Lower leg skin (tissue), 4 donors: ENCODE results near the gene KCNJ16. TPM values are rescaled to one million over a fixed set of nuclear protein-coding genes. Genes with fewer than 3 reads are reported as not detected.

Experiments
- DNase-seq, 2 donors: peaks; one replicate each; pipeline ENCODE4 v3.0.0-alpha.2; 2019; ENCODE audit warnings: low spot score in 2 of 2
- H3K4me3 ChIP-seq: fragments of 200-600 bp; sonication (generic); 2 replicates; pipeline ENCODE4 v1.5.1; 2017; ENCODE audit warnings: mild to moderate bottlenecking, low read depth; ENCODE audit not compliant: poor library complexity, severe bottlenecking
- POLR2A ChIP-seq, 2 donors: fragments of 450-650 bp; IDR thresholded peaks; one replicate each; pipeline ENCODE4 v1.6.1; 2016 to 2017; ENCODE audit warnings: antibody characterized with exemption in 2 of 2, mild to moderate bottlenecking in 1 of 2, moderate library complexity in 1 of 2
- WGBS, 2 donors: methylation state at CpG; one replicate each; pipeline ENCODE4 v1.1.5; 2018; 5-methylcytosine and 5-hydroxymethylcytosine counted together
- intact Hi-C: fragments of 100-400 bp; cut with DNase I; formaldehyde crosslinking; loops from one replicate; pipeline ENCODE4 v1.15.0; 2023; ENCODE audit warnings: low total_unique reads
- total RNA-seq, 4 donors: library from RNA; depleted of rRNA; stranded (reverse); fragments of >200 nt; gene quantifications; one replicate each; pipeline ENCODE4 v1.1.0, GENCODE V29; 2016
- TF ChIP-seq, protein P1 (sequence below), 3 donors: fragments of 450-650 bp; IDR thresholded peaks; one replicate each; pipeline ENCODE4 v1.5.1; 2016; ENCODE audit warnings: antibody characterized with exemption in 3 of 3, mild to moderate bottlenecking in 3 of 3, moderate library complexity in 2 of 3

KCNJ16 gene
- total RNA-seq, 4 donors from 2014 or later = 1.1 TPM; not detected in 3

GRCh38 chr17:70093163-70093562 lies 18.1 kb downstream of the KCNJ16 start:
- no peak overlapping the region for H3K4me3 ChIP-seq
- DNase-seq = no peak
- TF ChIP-seq, protein P1, sequence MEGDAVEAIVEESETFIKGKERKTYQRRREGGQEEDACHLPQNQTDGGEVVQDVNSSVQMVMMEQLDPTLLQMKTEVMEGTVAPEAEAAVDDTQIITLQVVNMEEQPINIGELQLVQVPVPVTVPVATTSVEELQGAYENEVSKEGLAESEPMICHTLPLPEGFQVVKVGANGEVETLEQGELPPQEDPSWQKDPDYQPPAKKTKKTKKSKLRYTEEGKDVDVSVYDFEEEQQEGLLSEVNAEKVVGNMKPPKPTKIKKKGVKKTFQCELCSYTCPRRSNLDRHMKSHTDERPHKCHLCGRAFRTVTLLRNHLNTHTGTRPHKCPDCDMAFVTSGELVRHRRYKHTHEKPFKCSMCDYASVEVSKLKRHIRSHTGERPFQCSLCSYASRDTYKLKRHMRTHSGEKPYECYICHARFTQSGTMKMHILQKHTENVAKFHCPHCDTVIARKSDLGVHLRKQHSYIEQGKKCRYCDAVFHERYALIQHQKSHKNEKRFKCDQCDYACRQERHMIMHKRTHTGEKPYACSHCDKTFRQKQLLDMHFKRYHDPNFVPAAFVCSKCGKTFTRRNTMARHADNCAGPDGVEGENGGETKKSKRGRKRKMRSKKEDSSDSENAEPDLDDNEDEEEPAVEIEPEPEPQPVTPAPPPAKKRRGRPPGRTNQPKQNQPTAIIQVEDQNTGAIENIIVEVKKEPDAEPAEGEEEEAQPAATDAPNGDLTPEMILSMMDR (IDR thresholded peaks at IDR 0.05) = no peak
- no peak for TF ChIP-seq POLR2A (IDR thresholded peaks at IDR 0.05)
- WGBS, 2 donors = 93 to 97% methylated on average over 3 of the region's 3 CpGs
- intact Hi-C loops = no loop called here

DNA sequence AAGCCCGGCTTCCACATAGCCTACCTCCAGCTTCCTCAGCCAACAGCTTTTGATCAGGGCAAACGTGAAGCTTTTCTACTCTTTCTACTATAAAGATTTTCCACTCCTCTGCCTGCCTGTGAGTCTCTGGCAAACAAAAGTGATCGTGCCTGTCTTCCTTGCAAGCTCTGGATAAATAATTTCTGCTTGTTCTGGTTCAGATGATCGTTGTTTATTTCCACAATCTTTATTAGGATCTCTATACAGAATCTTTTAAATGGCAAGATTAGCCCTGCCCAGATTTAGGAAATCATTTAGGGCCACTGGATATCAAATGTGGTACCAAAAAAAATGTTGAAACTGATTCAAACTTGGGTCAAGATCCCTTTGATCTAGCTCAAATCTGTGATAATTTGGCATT lies 20.4 kb downstream of the KCNJ16 start:
- H3K4me3 ChIP-seq = no peak overlapping the region
- DNase-seq = no peak
- 44 to 47% methylated on average over 4 of the region's 4 CpGs for WGBS, 2 donors
- no peak for TF ChIP-seq POLR2A (IDR thresholded peaks at IDR 0.05)
- TF ChIP-seq, protein P1 (IDR thresholded peaks at IDR 0.05) = no peak
- intact Hi-C loops = no loop called here

DNA sequence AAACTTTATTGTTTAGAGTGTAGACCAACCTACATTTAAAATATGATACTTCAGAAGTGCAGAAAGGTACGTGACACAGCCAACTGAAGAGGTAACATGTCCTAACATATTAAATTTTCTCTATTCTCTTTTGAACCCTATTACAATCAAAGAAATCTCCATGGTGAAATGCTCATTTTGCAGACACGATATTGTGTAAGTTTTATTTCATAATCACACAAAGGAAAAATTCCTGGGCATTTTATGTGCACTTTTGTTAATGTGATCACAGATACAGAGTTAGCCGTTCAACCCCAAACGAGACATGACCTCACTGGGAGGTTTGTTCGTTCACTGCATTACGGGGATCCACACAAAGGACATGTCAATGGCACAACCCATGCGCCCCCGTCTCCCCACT lies 21.8 kb downstream of the KCNJ16 start:
- no peak for TF ChIP-seq POLR2A (IDR thresholded peaks at IDR 0.05)
- TF ChIP-seq, protein P1 (IDR thresholded peaks at IDR 0.05) = no peak
- no peak for DNase-seq
- intact Hi-C loops = no loop called here
- WGBS, 2 donors = 59 to 63% methylated on average over 8 of the region's 8 CpGs
- H3K4me3 ChIP-seq = no peak overlapping the region

- no peak overlapping the region for H3K4me3 ChIP-seq
- intact Hi-C loops = no loop called here
- TF ChIP-seq POLR2A (IDR thresholded peaks at IDR 0.05) = no peak
- 17 to 25% methylated on average over 2 of the region's 2 CpGs for WGBS, 2 donors
- DNase-seq = no peak
Measured at GRCh38 chr17:70098030-70098429, 23.0 kb downstream of the KCNJ16 start.

DNA sequence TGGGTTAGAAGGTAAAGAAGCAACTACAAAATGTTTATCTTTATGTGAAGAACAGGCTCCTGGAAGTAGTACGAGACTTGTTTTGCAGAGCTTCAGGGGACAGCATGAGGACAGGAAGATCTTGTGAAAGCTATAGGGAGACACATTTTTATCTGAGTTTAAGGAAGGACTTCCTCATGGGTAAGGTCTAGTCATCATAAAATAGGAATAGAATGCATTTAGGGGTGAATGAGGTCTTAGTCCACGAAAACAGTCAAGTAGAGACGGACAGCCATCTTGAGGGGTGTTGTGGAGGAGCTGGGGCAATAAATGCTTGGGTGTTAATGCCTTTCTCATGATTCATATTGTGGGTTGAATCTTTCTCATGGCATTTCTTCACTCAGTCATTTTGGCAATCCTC lies 24.3 kb downstream of the KCNJ16 start:
- 90 to 91% methylated on average over 3 of the region's 3 CpGs for WGBS, 2 donors
- TF ChIP-seq POLR2A (IDR thresholded peaks at IDR 0.05) = no peak
- TF ChIP-seq, protein P1 (IDR thresholded peaks at IDR 0.05) = no peak
- DNase-seq = no peak
- intact Hi-C loops = no loop called here
- no peak overlapping the region for H3K4me3 ChIP-seq

- intact Hi-C loops = no loop called here
- no peak overlapping the region for H3K4me3 ChIP-seq
- no peak for DNase-seq
- TF ChIP-seq POLR2A (IDR thresholded peaks at IDR 0.05) = no peak
- TF ChIP-seq, protein P1 (IDR thresholded peaks at IDR 0.05) = no peak
- 68 to 73% methylated on average over 5 of the region's 5 CpGs for WGBS, 2 donors
Measured at GRCh38 chr17:70099884-70100283, 24.9 kb downstream of the KCNJ16 start.
